ENCODE data around the gene CLCN3. TPM values are rescaled to one million over a fixed set of nuclear protein-coding genes. Genes with fewer than 3 reads are reported as not detected.

Gene CLCN3
- total RNA-seq, 1 experiment from 2014 or later: 16.9 TPM

GRCh38 chr4:169765835-169766234 lies 145.5 kb downstream of the CLCN3 start:
- H3K27ac ChIP-seq (ENCODE audit: low read length): no peak overlapping the region
- BruUV-seq (replicated peaks): no TSS peak
- H2AFZ ChIP-seq (ENCODE audit: low read length): no peak overlapping the region
- H3K36me3 ChIP-seq (ENCODE audit: low read depth, low read length): no peaks in the 10 kb centered on the region
- no peaks in the 10 kb centered on the region for H3K4me1 ChIP-seq (ENCODE audit: insufficient read depth, low read length)
- no peak for TF ChIP-seq EZH2 (IDR thresholded peaks at IDR 0.05; ENCODE audit: low read length, unreplicated experiment)
- no peak for TF ChIP-seq EZH2phosphoT487 (IDR thresholded peaks at IDR 0.05; ENCODE audit: borderline replicate concordance, low read length)
- no peak for TF ChIP-seq CTCF (conservative IDR thresholded peaks at IDR 0.05; ENCODE audit: low read depth, low read length)
- H3F3A ChIP-seq (ENCODE audit: low read length, unreplicated experiment): no peaks in the 10 kb centered on the region
- H3K4me3 ChIP-seq (ENCODE audit: low read length): no peak overlapping the region
- ATAC-seq (no peak), DNase-seq (no peak)
- H3K79me2 ChIP-seq (ENCODE audit: low read length): no peaks in the 10 kb centered on the region
- POLR2A ChIA-PET (ENCODE audit: unreplicated experiment): no interaction called here
- H3K27me3 ChIP-seq (ENCODE audit: low read length): no peaks in the 10 kb centered on the region
- H3K9me3 ChIP-seq (ENCODE audit: low read length): no peaks in the 10 kb centered on the region
- no peaks in the 10 kb centered on the region for H3K9me2 ChIP-seq (replicated peaks; ENCODE audit: low read length)
- intact Hi-C loops (cut with micrococcal nuclease): no loop called here
- CTCF ChIA-PET: no interaction called here
- H4K20me1 ChIP-seq (ENCODE audit: low read length): no peaks in the 10 kb centered on the region
- H3K9ac ChIP-seq (ENCODE audit: low read length): no peak overlapping the region
- H3K4me2 ChIP-seq (ENCODE audit: low read length): no peak overlapping the region

- no peaks in the 10 kb centered on the region for H4K20me1 ChIP-seq (ENCODE audit: low read length)
- H3K9me2 ChIP-seq (replicated peaks; ENCODE audit: low read length): no peaks in the 10 kb centered on the region
- TF ChIP-seq EZH2 (IDR thresholded peaks at IDR 0.05; ENCODE audit: low read length, unreplicated experiment): no peak
- TF ChIP-seq EZH2phosphoT487 (IDR thresholded peaks at IDR 0.05; ENCODE audit: borderline replicate concordance, low read length): no peak
- no peak for TF ChIP-seq CTCF (conservative IDR thresholded peaks at IDR 0.05; ENCODE audit: low read depth, low read length)
- H3K4me1 ChIP-seq (ENCODE audit: insufficient read depth, low read length): no peaks in the 10 kb centered on the region
- H3K4me3 ChIP-seq (ENCODE audit: low read length): no peak overlapping the region
- intact Hi-C loops (cut with micrococcal nuclease): no loop called here
- H3K27me3 ChIP-seq (ENCODE audit: low read length): no peaks in the 10 kb centered on the region
- no peak overlapping the region for H3K27ac ChIP-seq (ENCODE audit: low read length)
- no peak for DNase-seq
- ChIA-PET POLR2A (ENCODE audit: unreplicated experiment) (no interaction called here), CTCF (no interaction called here)
- H3K9me3 ChIP-seq (ENCODE audit: low read length): no peaks in the 10 kb centered on the region
- ATAC-seq: no peak
- no TSS peak for BruUV-seq (replicated peaks)
- no peak overlapping the region for H3K9ac ChIP-seq (ENCODE audit: low read length)
- no peaks in the 10 kb centered on the region for H3K36me3 ChIP-seq (ENCODE audit: low read depth, low read length)
- no peak overlapping the region for H2AFZ ChIP-seq (ENCODE audit: low read length)
- no peaks in the 10 kb centered on the region for H3K79me2 ChIP-seq (ENCODE audit: low read length)
- H3K4me2 ChIP-seq (ENCODE audit: low read length): no peak overlapping the region
- H3F3A ChIP-seq (ENCODE audit: low read length, unreplicated experiment): no peaks in the 10 kb centered on the region
Observed at GRCh38 chr4:169766741-169767140, 146.4 kb downstream of the CLCN3 start.

GRCh38 chr4:169768385-169768784 lies 148.0 kb downstream of the CLCN3 start:
- Histone ChIP-seq H3K36me3 (ENCODE audit: low read depth, low read length) (no peaks in the 10 kb centered on the region), H3F3A (ENCODE audit: low read length, unreplicated experiment) (no peaks in the 10 kb centered on the region), H3K9me2 (replicated peaks; ENCODE audit: low read length) (no peaks in the 10 kb centered on the region), H3K4me1 (ENCODE audit: insufficient read depth, low read length) (no peaks in the 10 kb centered on the region), H3K27me3 (ENCODE audit: low read length) (no peaks in the 10 kb centered on the region), H3K79me2 (ENCODE audit: low read length) (no peaks in the 10 kb centered on the region), H3K9me3 (ENCODE audit: low read length) (no peaks in the 10 kb centered on the region), H3K4me3 (ENCODE audit: low read length) (no peak overlapping the region), H3K4me2 (ENCODE audit: low read length) (no peak overlapping the region), H3K9ac (ENCODE audit: low read length) (no peak overlapping the region), H4K20me1 (ENCODE audit: low read length) (no peaks in the 10 kb centered on the region), H2AFZ (ENCODE audit: low read length) (no peak overlapping the region), H3K27ac (ENCODE audit: low read length) (no peak overlapping the region)
- ATAC-seq (no peak), DNase-seq (no peak)
- TF ChIP-seq EZH2phosphoT487 (IDR thresholded peaks at IDR 0.05; ENCODE audit: borderline replicate concordance, low read length): no peak
- no peak for TF ChIP-seq EZH2 (IDR thresholded peaks at IDR 0.05; ENCODE audit: low read length, unreplicated experiment)
- TF ChIP-seq CTCF (conservative IDR thresholded peaks at IDR 0.05; ENCODE audit: low read depth, low read length): no peak
- CTCF ChIA-PET: no interaction called here
- no TSS peak for BruUV-seq (replicated peaks)
- POLR2A ChIA-PET (ENCODE audit: unreplicated experiment): no interaction called here
- intact Hi-C loops (cut with micrococcal nuclease): no loop called here
